NK-92 (cell line): Measurements from ENCODE around the gene UNC50.

Experiments used
- DNase-seq: peaks from one replicate; lab custom pipeline; 2025; ENCODE audit not compliant: unreplicated experiment; lab: John Stamatoyannopoulos, UW

Gene UNC50, protein sequence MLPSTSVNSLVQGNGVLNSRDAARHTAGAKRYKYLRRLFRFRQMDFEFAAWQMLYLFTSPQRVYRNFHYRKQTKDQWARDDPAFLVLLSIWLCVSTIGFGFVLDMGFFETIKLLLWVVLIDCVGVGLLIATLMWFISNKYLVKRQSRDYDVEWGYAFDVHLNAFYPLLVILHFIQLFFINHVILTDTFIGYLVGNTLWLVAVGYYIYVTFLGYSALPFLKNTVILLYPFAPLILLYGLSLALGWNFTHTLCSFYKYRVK

DNA sequence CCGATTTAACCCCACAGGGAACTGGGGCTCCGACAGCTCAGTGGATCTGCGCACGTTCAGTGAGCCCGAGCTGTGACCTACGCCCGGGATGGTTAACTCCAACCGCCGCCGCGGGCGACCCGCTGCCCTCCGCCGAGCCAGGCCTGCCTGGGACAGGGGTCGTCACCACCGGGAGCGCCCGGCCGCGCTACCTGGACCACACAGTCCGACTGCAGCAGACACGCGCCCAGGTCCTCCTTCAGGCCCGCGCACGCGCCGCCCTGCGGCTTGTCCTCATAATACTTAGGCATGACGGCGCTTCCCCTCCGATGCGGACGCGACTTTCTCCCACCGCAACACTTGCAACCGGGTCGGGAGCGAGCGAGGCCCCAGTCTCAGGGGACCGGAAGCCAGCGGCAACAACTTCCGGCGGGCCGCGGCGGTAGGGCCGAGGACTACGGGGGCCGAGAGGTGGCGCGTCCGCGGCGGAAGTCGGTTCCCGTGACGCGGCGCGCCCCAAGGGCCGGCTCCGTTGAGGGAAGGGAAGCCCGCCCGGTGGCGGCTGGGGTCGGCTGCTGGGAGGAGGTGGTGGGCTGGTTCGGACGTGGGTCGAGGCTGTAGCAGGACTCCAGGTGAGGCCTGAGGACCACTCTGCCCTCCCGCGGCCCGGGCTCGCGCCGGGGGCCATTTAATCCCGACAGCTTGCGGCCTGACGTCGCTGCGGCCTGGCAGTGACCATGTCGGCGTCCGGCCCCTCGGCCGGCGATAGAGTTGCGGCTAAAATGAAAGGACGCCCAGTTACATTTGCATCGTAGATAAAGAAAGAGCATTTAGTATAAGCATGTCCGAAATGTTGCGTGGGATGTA, at the start of gene UNC50, which contains the start of gene COA5:
Gene UNC50 (plus strand): TSS at position 474 of the 846 bp plus-strand sequence. CDS start 1,171 bp downstream, outside the sequence.
Gene COA5 (minus strand): TSS at position 397 of the 846 bp plus-strand sequence. CDS start 107 bp downstream, at position 290.
- DNase-seq, result peak; percentile 39

DNA sequence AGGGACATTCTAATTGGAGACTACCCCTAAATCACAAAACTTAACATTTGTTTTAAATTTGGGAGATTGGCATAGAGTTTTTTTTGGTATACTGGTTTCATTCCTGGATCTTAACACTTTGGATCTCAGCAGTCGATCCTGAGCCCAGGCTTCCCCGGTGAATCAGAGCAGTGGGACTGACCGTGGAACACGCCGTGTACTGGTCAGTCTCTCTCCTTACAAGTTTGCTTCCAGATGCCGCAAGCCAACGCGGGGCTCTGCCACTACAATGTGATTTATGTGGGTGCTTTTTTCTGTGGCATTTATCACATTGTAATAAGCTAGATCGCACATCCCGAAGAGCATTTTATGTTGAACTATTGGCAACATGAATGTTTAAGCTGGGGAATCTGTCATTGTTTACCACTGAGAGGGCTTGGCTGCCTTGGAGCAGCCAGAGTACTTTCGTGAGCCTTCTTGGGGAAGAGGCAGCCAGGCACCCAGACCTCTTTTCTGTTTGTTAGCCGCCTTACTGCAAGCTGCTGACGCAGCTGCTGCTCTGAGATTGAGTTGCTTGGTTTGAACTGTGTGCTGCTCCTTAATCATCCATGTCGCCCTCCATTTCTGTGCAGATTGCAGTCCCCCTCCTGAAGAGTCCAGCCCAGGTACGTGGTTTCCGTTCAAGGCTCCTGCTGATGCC, 49.4 kb upstream of the UNC50 start:
- no peak for DNase-seq

DNA sequence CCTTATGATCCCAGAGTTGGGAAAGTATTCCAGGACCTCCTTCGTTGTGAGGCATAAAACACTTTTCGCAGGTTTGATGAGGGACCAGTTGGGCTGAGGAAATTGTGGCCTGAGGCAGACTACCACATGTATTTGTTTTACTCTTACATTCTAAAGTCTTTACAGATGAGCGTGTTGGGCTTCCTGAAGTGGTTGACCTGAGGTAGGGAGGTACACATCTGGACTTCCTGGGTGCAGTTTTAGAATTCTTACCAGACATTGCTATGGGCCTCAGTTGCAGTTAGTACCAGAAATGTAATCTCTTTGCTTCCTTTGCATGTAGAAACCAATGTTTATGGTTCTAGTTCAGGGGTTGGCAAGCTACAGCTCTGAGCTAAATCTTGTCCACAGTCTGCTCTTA, 48.8 kb upstream of the UNC50 start:
- no peak for DNase-seq

DNA sequence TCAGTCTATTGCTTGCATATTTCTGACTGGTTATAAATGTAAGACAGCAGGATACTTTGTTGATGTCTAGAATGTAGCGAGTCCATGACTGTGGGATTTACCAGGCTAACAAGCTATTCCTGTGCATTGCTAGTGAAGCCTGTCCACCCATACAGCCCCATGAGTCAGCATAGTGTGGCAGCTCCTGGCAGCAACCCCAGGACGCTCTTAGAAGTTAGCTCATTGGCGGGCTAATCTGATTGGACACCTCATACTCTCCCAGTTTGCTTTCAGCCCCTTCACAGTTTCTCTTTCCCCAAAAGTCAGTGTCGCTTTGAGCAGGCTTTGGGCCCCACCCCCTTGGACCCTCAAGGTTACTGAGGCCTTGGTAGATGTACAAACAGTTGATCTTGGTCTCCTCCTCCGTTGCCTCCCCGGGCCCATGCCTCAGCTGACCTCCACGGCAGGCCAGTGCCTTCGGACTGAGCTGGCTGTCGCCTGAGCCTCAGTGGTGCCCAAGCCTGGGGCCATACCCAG, 48.1 kb upstream of the UNC50 start:
- no peak for DNase-seq

DNA sequence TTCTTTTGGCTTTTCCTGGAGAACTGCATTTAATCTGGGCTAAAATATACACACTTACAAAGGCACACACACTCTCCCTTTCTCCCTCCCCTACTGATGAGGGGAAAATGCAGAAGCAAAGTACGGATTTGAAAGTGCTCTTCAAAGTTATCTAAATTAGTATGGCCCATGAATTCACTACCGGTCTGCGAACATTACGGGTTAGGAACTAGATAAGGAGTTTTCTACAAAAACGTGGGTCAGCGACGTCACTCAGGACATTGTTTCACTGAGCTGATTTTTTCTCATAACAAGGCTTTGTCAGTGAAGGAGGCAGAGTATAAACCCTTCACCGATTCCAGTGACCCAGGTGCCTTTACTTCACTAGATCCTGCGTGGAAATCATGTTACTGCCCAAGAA, 47.4 kb upstream of the UNC50 start:
- no peak for DNase-seq

DNA sequence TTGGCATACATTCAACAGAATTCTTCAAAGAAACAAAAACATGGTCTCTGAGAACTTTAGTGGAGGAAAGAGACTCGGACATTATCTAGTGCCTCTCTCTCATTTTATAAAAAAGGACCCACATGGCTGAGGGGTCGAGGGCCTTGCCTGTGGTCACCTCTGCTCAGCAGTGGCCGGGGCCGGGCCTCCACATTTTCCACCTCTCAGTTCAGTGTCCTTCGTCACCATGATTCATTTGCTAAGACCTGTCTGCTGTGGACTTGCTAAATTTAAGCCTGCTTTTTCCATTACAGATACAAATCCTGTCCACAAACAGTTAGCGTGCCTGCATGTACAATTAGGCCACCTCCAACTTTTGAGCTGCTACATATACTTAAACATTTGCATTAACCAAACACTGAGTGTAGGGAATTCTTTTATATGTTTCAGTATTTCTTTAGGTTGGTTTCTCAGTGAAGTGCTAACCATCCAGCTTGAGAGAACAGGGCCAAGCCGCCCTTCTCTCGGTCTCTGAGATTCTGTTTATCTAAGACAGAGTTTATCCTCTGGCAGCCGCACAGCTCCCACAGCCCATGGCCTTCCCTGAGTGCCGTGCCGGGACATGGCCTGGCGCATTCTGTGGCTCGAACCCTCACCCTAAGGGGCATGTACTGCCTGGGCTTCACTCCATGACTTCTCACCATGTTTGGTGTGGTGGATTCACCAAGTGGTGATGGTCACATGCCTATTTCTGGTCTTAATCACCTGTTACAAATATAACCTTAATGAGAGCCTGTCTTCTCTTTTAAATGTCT, 46.3 kb upstream of the UNC50 start:
- DNase-seq, result no peak

DNA sequence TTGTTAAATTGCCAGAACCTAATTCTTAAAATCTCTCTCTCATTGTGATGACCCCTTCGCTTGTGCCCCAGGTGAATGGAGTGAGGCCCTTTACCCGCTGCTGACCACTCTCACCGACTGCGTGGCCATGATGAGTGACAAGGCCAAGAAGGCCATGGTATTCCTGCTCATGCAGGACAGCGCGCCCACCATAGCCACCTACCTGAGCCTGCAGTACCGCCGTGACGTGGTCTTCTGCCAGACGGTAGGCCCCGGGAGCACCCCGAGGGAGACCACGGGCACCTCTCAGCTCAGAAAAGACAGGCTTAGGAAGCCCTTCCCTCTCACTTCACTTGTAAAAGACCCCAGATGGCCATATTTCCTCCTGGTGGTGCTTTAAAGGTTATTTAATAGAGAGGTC, 45.0 kb upstream of the UNC50 start:
- no peak for DNase-seq

DNA sequence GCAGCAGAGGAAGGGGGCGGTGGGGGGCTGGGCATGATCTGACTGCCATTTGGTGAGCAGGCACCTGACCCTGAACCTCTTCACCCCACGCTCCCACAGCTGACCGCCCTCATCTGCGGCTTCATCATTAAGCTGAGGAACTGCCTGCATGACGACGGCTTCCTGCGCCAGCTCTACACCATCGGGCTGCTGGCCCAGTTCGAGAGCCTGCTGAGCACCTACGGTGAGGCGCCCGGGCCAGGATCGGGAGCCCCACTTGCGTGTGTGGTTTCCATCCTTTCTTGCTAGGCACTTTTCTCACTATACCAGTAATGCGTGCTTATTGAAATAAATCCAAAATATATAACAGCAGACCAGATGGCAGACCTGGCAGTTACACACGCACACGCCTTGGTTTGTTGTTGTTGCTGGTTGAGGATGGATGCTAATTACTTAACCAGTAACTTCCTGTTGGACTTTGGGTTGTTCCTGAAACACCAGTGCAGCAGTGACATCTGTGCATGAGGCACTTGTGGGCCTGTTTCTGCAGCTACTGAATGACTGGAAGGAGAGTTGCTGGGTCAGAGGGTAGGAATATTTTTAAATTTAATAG, 43.8 kb upstream of the UNC50 start:
- DNase-seq, result no peak

DNA sequence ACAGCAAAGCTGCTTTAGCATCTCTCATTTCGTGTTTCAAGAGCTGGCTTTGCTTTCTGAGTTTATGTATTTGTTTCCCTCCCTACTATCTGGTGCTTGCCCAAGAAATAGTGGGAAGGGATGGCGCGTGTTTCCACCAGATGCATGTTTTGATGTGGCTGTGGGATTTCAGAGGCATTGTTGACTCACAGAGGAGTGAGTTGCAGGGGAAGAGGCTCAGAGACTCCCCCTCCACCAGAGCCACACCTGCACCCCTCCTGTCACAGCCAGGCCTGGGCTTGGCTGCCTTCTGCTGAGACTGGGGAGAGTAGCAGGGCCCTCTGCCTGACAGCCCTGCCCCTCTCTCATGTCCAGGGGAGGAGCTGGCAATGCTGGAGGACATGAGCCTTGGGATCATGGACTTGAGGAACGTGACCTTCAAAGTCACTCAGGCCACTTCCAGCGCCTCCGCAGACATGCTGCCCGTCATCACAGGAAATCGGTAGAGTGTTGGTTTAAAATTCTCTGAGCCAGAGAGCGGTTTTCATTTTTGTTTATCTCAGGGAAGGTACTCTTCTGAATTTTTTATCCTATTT, 43.0 kb upstream of the UNC50 start:
- DNase-seq, result no peak

DNA sequence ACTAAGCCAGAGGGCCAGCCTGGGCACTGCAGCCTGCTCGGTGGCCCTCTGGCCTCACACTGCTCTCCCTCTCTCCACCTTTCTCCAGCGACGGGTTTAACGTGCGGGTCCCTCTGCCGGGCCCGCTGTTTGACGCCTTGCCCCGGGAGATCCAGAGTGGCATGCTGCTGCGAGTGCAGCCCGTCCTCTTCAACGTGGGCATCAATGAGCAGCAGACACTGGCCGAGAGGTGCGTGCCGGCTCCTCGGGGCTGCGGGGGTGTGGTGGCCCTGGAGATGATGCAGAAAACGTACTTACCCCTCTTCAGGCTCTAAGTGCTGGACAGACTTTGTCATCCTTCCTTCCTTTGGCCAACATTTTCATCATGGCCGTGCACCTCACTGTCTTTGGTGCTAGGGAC, 42.4 kb upstream of the UNC50 start:
- no peak for DNase-seq

DNA sequence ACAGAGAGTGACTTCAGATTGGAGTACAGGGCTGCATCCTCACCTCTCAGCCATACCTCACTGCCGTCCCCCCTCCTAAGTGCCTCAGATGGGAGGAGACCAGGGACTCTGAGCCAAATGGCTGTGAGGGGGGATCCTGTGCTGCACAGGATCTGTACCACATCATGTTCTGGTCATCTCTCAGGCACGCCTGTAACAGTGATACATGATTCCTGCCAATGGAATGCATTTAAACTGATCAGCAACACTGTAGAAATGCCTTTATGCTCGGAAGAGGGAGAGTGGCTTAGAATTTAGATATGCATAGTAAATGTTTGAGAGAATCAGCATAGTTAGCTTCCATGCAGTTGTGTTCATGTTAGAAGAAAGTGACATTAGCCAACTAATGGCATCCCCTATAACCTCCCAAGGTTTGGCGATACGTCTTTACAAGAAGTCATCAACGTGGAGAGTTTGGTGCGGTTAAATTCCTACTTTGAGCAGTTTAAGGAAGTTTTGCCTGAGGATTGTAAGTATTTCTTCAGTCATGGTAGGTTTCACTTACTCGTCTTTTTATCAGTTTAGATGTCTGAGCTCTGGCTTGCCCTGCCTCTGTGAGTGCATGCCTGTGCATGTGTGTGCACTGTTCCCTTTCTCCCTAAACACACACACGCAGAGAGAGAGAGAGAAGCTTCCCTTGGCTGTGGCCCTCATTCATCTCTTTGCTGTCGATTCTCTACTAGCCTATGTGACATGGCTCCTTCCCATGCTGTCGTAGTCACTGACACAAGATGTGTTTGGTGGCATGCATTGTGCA, 40.0 kb upstream of the UNC50 start:
- no peak for DNase-seq

DNA sequence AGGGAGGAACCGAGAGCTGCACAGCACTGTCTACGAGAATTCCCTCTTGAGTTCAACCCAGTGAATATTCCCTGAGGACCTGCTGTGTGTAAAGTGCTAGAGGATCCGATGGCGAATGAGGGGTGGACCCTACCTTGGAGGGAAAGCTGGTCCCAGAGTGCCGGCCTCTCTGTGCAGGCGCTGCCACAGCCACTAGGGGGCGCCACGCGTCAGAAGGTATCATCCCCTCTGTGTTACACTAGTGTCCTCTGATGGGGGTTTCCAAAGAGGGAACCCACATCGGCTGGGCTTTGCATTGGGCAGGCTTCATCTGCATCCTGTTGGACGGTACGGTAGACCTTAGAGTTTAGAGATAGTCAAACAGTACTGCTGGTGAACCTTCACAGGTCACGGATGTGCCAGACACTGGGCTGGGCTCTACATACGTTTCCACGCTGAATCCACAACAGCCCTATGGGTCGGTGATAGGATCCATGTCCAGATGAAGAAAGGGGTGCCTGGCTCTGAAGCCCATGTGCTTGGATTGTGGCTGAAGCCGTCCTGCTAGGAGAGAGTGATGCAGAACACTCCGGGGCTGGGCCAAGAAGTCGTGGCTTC, 39.1 kb upstream of the UNC50 start:
- no peak for DNase-seq

DNA sequence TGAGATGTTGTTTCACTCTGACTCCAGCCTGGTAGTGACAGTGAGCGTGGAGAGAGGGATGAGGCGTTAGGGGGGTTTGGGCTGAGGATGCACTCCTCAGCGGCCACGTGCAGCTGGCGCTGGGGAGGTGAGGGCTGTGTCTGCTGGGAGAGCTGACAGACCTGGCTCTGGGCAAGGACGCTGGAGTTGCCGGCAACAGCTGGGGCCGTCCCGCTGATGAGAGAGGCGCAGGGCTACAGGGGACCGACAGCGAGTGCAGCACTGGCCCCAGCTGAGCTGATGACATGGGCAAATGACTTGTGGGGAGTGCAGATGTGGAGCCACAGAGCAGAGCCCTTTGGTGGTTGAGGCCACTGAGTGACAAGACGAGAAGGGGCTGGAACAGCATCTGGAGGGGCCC, 38.5 kb upstream of the UNC50 start:
- no peak for DNase-seq

DNA sequence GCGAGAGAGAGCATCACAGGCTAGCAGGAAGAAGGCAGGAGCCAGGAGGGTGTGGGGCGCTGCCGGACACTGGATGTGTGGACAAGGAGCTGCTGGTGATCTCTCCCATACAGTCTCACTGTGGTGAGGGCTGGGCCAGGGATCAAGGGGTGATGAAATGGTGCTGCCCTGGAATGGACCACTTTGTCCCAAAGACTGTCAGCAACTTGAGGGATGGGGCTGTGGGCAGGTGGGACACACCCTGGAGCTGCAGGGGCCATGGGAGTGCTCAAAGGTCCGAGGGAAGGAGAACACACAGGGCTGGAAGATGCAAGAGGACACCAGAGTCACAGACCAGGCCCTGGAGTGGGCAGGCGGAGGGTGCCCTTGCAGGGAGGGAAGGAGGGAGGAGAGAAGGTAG, 38.0 kb upstream of the UNC50 start:
- DNase-seq, result no peak

DNA sequence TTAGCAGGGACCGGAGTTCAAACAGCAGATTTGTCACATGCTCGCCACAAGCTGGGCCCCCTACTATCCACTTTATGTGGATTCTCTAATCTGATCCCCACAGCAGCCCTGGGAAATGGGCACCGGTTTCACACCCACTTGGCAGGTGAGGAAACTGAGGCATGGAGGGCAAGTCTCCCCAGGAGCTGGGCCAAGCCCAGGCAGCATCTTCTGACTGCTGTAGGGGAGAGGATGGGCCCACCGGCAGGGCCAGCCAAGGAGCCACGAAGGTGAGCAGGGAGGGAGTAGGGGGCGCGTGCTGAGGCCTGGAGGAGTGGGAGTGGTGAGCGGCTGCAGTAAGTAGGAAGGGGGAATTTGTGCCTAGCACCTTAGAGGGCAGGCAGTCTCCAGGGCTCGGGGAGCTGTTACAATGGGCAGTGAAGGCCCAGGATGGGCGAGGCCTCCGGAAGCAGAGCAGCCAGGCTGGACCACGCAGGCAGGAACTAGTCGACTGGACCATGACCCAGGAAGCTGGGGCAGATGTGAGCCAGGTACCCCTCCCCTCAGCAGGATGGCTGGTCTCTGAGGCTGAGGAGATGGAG, 37.2 kb upstream of the UNC50 start:
- DNase-seq, result no peak

DNA sequence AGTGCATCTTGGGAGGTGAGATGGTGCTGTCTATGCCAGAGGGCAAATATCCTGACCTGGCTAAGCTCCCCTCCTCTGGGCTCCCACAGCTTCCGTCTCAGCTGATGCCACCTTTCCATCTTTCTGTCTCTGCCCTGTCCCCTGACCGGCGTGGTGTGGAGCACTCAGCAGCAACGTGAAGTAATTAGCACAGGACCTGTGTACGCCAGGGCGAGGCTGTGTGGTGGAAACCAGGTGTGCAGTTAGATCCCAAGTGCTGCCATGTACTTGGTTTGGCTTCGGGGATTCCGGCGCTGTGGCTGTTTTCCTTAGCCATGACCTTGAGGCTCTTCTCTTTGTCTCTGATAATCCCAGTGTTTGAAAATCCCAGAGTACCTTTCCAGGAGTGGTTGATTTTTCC, 36.6 kb upstream of the UNC50 start:
- DNase-seq, result no peak

DNA sequence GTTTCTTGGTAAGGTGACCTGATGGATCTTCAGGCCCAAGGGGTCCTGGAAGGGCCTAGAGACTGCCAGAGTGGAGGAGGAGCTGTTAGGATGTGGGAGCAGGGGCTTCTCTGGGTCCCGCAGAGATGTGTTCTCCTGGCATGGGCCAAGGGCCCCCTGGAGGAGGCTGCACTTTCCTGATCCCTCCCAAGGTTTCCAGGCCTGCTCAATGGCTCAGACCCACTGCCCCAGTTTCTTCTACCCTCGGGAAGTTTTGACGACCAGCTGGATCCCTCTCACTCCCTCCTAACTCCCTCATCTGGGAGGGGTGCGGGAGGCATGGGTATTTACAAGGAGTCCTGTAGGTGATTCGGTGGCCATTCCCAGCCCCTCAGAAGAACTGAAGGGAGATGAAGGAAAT, 36.2 kb upstream of the UNC50 start:
- no peak for DNase-seq

DNA sequence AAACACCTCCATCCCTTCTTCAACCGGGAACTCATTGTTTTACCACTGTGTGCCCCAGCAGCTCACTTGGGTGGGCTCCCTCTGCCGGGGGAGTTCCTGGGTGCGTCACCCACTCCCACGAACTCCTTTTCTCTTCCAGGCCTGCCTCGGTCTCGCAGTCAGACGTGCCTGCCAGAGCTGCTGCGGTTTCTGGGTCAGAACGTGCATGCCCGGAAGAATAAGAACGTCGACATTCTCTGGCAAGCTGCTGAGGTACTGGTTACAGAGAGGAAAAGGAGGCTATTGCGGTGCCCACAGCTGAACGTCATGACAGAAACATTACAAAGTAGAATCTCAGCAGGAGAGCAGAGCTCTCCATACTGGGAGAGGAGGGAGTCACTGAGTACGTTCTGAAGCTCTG, 35.7 kb upstream of the UNC50 start:
- DNase-seq, result no peak

DNA sequence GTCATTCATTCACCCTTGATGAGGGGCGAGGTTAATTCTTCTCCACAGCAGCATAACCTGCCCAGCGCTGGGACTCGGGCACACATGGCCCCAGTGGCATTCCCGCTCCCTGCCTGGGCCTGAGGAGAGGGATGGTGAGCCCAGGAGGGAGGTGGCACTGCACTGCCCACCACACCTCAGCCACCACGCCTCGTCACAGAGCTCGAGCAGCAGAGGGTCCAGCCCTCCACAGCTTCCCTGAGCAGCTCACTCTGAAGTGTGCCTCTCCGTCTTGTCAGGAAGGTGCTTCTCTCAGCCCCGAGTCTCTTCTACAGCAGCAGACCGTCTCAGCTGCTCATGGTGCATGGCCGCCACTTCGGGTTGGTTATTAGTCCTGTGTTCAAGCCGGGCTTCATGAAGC, 35.0 kb upstream of the UNC50 start:
- no peak for DNase-seq
